ENCODE data around the gene EEF2KMT.

The EEF2KMT gene

GRCh38 chr16:5069048-5069447, 28.5 kb downstream of the EEF2KMT start:
- Histone ChIP-seq H3K4me3 (ENCODE audit: low read depth, low read length) (no peak overlapping the region), H3K27ac (ENCODE audit: low read depth, low read length) (no peak overlapping the region), H3K79me2 (ENCODE audit: control insufficient read depth, insufficient read depth, low read length, unreplicated experiment) (peaks cover 16% of the 10 kb centered on the region), H3K4me1 (ENCODE audit: control insufficient read depth, insufficient read depth, low read length, unreplicated experiment) (peaks cover 18% of the 10 kb centered on the region), H3K27me3 (ENCODE audit: insufficient read depth, low read length) (peaks cover 12% of the 10 kb centered on the region; the same call in 1 of the 2 replicates), H3K36me3 (ENCODE audit: insufficient read depth, low read length) (no peaks in the 10 kb centered on the region), H2AFZ (ENCODE audit: low read length, unreplicated experiment) (no peak overlapping the region)

GRCh38 chr16:5066511-5066910, 31.1 kb downstream of the EEF2KMT start:
- Histone ChIP-seq H3K27me3 (ENCODE audit: insufficient read depth, low read length) (peaks cover 21% of the 10 kb centered on the region; the same call in 1 of the 2 replicates), H3K79me2 (ENCODE audit: control insufficient read depth, insufficient read depth, low read length, unreplicated experiment) (no peaks in the 10 kb centered on the region), H3K36me3 (ENCODE audit: insufficient read depth, low read length) (no peaks in the 10 kb centered on the region), H3K27ac (ENCODE audit: low read depth, low read length) (no peak overlapping the region), H2AFZ (ENCODE audit: low read length, unreplicated experiment) (no peak overlapping the region), H3K4me1 (ENCODE audit: control insufficient read depth, insufficient read depth, low read length, unreplicated experiment) (peaks cover 5% of the 10 kb centered on the region), H3K4me3 (ENCODE audit: low read depth, low read length) (no peak overlapping the region)

- H2AFZ ChIP-seq (ENCODE audit: low read length, unreplicated experiment) = no peak within 1 kb of the TSS
- H3K27me3 ChIP-seq (ENCODE audit: insufficient read depth, low read length) = peaks cover 21% of the 10 kb centered on the region; the same call in 1 of the 2 replicates
- no peak within 1 kb of the TSS for H3K27ac ChIP-seq (ENCODE audit: low read depth, low read length)
- no peaks in the 10 kb centered on the region for H3K79me2 ChIP-seq (ENCODE audit: control insufficient read depth, insufficient read depth, low read length, unreplicated experiment)
- no peaks in the 10 kb centered on the region for H3K36me3 ChIP-seq (ENCODE audit: insufficient read depth, low read length)
- H3K4me1 ChIP-seq (ENCODE audit: control insufficient read depth, insufficient read depth, low read length, unreplicated experiment) = no peaks in the 10 kb centered on the region
- H3K4me3 ChIP-seq (ENCODE audit: low read depth, low read length) = no peak within 1 kb of the TSS
These were observed 31.8 kb downstream of the EEF2KMT start, which contains the start of gene C16orf89 for GRCh38 chr16:5065813-5066212. Gene C16orf89, minus strand, starts transcription at chr16:5065956. Its CDS starts 48 bp downstream, at chr16:5065908.

- Histone ChIP-seq H3K27ac (ENCODE audit: low read depth, low read length) (no peak overlapping the region), H2AFZ (ENCODE audit: low read length, unreplicated experiment) (no peak overlapping the region), H3K79me2 (ENCODE audit: control insufficient read depth, insufficient read depth, low read length, unreplicated experiment) (no peaks in the 10 kb centered on the region), H3K4me3 (ENCODE audit: low read depth, low read length) (no peak overlapping the region), H3K36me3 (ENCODE audit: insufficient read depth, low read length) (no peaks in the 10 kb centered on the region), H3K4me1 (ENCODE audit: control insufficient read depth, insufficient read depth, low read length, unreplicated experiment) (no peaks in the 10 kb centered on the region), H3K27me3 (ENCODE audit: insufficient read depth, low read length) (peaks cover 21% of the 10 kb centered on the region; the same call in 1 of the 2 replicates)
These were observed 32.3 kb downstream of the EEF2KMT start for GRCh38 chr16:5065326-5065725.

GRCh38 chr16:5064915-5065314, 32.7 kb downstream of the EEF2KMT start:
- Histone ChIP-seq H3K4me3 (ENCODE audit: low read depth, low read length) (no peak overlapping the region), H2AFZ (ENCODE audit: low read length, unreplicated experiment) (no peak overlapping the region), H3K27ac (ENCODE audit: low read depth, low read length) (no peak overlapping the region), H3K36me3 (ENCODE audit: insufficient read depth, low read length) (no peaks in the 10 kb centered on the region), H3K27me3 (ENCODE audit: insufficient read depth, low read length) (peaks cover 21% of the 10 kb centered on the region; the same call in 1 of the 2 replicates), H3K4me1 (ENCODE audit: control insufficient read depth, insufficient read depth, low read length, unreplicated experiment) (no peaks in the 10 kb centered on the region), H3K79me2 (ENCODE audit: control insufficient read depth, insufficient read depth, low read length, unreplicated experiment) (no peaks in the 10 kb centered on the region)

GRCh38 chr16:5062790-5063765, 34.5 kb downstream of the EEF2KMT start:
- H3K36me3 ChIP-seq (ENCODE audit: insufficient read depth, low read length) = no peaks in the 10 kb centered on the region
- no peak overlapping the region for H3K27ac ChIP-seq (ENCODE audit: low read depth, low read length)
- H3K4me1 ChIP-seq (ENCODE audit: control insufficient read depth, insufficient read depth, low read length, unreplicated experiment) = no peaks in the 10 kb centered on the region
- no peak overlapping the region for H3K4me3 ChIP-seq (ENCODE audit: low read depth, low read length)
- no peak overlapping the region for H2AFZ ChIP-seq (ENCODE audit: low read length, unreplicated experiment)
- peaks cover 21% of the 10 kb centered on the region; the same call in 1 of the 2 replicates for H3K27me3 ChIP-seq (ENCODE audit: insufficient read depth, low read length)
- H3K79me2 ChIP-seq (ENCODE audit: control insufficient read depth, insufficient read depth, low read length, unreplicated experiment) = no peaks in the 10 kb centered on the region

- H3K79me2 ChIP-seq (ENCODE audit: control insufficient read depth, insufficient read depth, low read length, unreplicated experiment) = no peaks in the 10 kb centered on the region
- H3K4me3 ChIP-seq (ENCODE audit: low read depth, low read length) = no peak overlapping the region
These were observed 35.5 kb downstream of the EEF2KMT start for GRCh38 chr16:5062051-5062450.

GRCh38 chr16:5060073-5060641, 37.4 kb downstream of the EEF2KMT start:
- Histone ChIP-seq H3K4me3 (ENCODE audit: low read depth, low read length) (no peak overlapping the region), H3K27me3 (ENCODE audit: insufficient read depth, low read length) (peaks cover 15% of the 10 kb centered on the region; the same call in 1 of the 2 replicates), H3K4me1 (ENCODE audit: control insufficient read depth, insufficient read depth, low read length, unreplicated experiment) (no peaks in the 10 kb centered on the region), H3K79me2 (ENCODE audit: control insufficient read depth, insufficient read depth, low read length, unreplicated experiment) (no peaks in the 10 kb centered on the region), H3K36me3 (ENCODE audit: insufficient read depth, low read length) (no peaks in the 10 kb centered on the region), H2AFZ (ENCODE audit: low read length, unreplicated experiment) (no peak overlapping the region), H3K27ac (ENCODE audit: low read depth, low read length) (no peak overlapping the region)

More at GRCh38 chr16:5062051-5062450, 35.5 kb downstream of the EEF2KMT start:
- Histone ChIP-seq H2AFZ (ENCODE audit: low read length, unreplicated experiment) (no peak overlapping the region), H3K27ac (ENCODE audit: low read depth, low read length) (no peak overlapping the region), H3K27me3 (ENCODE audit: insufficient read depth, low read length) (peaks cover 21% of the 10 kb centered on the region; the same call in 1 of the 2 replicates), H3K36me3 (ENCODE audit: insufficient read depth, low read length) (no peaks in the 10 kb centered on the region), H3K4me1 (ENCODE audit: control insufficient read depth, insufficient read depth, low read length, unreplicated experiment) (no peaks in the 10 kb centered on the region)

GRCh38 chr16:5059386-5060072, 38.1 kb downstream of the EEF2KMT start:
- H3K4me1 ChIP-seq (ENCODE audit: control insufficient read depth, insufficient read depth, low read length, unreplicated experiment) = no peaks in the 10 kb centered on the region
- no peak overlapping the region for H3K4me3 ChIP-seq (ENCODE audit: low read depth, low read length)
- H3K27ac ChIP-seq (ENCODE audit: low read depth, low read length) = no peak overlapping the region
- no peak overlapping the region for H2AFZ ChIP-seq (ENCODE audit: low read length, unreplicated experiment)
- H3K27me3 ChIP-seq (ENCODE audit: insufficient read depth, low read length) = peaks cover 14% of the 10 kb centered on the region; the same call in 1 of the 2 replicates
- H3K79me2 ChIP-seq (ENCODE audit: control insufficient read depth, insufficient read depth, low read length, unreplicated experiment) = no peaks in the 10 kb centered on the region
- no peaks in the 10 kb centered on the region for H3K36me3 ChIP-seq (ENCODE audit: insufficient read depth, low read length)

- Histone ChIP-seq H3K27me3 (ENCODE audit: insufficient read depth, low read length) (peaks cover 9% of the 10 kb centered on the region; the same call in 1 of the 2 replicates), H2AFZ (ENCODE audit: low read length, unreplicated experiment) (no peak overlapping the region), H3K4me1 (ENCODE audit: control insufficient read depth, insufficient read depth, low read length, unreplicated experiment) (no peaks in the 10 kb centered on the region), H3K79me2 (ENCODE audit: control insufficient read depth, insufficient read depth, low read length, unreplicated experiment) (no peaks in the 10 kb centered on the region), H3K27ac (ENCODE audit: low read depth, low read length) (no peak overlapping the region), H3K36me3 (ENCODE audit: insufficient read depth, low read length) (no peaks in the 10 kb centered on the region), H3K4me3 (ENCODE audit: low read depth, low read length) (no peak overlapping the region)
These were observed 39.1 kb downstream of the EEF2KMT start for GRCh38 chr16:5058476-5058875.

Measured in ACC112 (cell line).